ENCODE results near the gene IFNE.
"Not testable (repeated sequence)": the region's sequence is repeated elsewhere in the genome, so short reads cannot be mapped to it uniquely, and the experiment has no call there.

IFNE gene

DNA sequence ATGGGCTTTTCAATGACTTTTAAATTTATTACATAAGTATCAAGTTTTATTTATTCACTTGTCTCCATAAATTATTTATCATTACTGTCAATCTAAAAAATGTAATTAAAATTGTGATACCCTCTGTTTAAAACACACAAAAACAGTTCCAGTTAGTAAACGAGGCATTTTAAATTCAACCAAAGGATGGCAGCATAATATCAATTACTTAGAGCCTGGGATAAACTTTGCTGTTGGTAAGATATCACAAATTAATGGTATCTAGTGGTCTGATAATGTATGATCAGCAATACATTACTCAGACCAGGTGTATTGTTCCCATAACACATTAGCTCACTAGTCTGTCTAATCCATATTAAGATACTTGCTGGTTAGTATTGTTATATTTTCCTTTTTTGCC lies 9.6 kb upstream of the IFNE start:
- DNase-seq (ENCODE audit: low read depth): no peak

DNA sequence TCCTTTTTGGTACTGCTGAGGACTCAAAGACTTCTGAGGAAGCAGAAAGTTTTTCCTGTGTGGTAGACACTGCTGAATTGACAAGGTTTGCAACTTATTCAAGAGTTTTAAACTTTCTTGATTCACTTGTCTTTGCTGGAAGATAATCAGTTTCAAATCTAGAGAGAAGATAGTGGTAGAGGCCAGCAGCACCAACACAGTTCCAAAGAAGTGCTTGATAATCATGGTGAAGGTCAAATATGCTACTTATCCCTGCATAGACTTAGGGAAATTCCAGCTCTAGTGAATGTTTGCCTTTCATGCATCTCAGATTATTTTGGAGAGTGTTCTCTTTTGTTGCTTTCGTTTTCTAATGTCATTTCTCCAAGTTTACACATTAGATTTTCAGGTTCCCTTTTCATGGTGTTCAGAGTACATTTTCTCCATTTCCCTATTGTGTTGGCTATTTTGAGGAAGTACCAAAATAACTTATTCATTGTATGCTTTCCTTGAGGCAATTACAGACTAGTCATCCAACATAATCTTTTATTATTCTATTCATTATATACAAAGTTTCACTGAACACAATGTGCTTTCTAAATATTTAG lies 550 bp downstream of the IFNE start:
- DNase-seq (ENCODE audit: low read depth): no peak

DNA sequence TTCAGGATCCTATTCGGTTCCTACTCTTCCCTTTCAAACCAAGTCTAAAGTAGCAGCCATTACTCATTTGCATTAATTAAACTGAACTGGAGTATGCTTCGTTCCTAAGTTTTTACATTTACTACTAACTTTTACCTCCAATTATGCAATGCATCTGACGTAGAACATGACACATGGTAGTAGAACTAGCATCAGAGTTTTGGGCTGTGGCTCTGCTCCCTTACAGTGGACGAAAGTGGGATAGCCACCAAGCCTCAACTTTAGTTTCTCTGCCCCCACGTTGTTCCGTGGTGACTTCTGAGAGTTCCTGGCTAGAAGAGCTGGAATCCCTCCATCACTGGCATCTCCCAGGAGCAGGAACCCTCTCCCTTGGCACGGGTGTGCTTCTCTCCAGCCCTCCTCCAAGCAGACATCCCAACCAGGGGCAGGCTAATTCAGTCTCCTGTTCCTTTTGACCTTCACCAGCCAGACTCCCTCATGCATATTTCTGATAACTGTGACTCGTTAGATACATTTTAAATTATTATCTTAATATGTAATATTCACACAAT lies 2.9 kb downstream of the IFNE start:
- DNase-seq (ENCODE audit: low read depth): no peak

DNA sequence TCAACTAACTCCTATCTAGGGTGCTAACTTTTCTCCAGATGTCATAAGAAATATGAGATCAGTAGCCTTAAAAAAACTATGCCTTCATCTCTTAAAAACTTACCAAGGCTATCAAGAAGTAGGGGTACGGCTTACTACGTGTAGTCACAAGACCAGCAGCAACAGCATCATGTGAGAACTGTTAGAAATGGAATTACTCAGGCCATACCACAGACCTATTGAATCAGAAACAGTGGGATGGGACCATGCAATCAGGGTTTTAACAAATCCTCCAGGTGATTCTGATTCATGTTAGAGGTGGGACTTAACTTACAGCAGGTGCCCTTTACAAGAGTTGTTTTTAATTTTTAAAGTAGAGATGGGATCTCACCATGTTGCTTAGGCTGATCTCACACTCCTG lies 4.6 kb downstream of the IFNE start:
- DNase-seq (ENCODE audit: low read depth): no peak

DNA sequence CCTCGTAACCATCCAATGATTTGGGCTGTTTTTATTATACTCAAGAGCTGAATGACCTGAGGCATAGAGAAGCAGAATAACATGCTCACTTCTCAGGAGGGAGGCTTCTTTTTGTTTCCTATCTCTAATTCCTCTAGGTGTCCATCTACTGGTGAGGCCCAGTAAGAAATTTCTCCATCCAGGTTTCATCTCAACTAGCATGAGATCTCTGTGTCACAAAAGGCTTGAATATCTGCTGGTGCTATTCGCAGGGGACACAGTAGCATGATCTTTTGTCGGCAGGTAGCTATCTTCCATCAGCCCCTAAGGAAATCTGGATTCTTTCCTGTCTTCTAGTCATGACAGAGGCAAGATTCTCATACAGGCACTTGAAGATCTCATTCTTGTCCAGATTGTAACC lies 8.9 kb downstream of the IFNE start:
- no peak for DNase-seq (ENCODE audit: low read depth)

DNA sequence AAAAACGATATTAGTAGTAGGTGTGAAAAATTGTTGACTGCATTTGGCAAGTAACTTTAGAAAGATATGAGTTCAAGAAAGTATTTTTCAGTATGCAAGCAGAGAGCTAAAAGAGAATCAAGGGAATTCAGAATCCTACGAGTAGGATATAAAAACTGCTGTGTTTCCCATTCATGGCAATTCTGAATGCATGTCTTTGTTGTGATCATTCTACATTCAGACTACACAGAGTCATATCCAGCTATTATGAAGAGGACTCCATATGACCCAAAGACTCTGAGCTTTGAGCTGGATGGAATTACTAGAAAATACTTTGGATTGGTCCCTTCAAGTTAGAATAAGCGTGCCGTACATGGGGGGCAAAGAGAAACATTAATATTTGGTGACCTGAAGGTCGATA lies 12.0 kb downstream of the IFNE start:
- no peak for DNase-seq (ENCODE audit: low read depth)

DNA sequence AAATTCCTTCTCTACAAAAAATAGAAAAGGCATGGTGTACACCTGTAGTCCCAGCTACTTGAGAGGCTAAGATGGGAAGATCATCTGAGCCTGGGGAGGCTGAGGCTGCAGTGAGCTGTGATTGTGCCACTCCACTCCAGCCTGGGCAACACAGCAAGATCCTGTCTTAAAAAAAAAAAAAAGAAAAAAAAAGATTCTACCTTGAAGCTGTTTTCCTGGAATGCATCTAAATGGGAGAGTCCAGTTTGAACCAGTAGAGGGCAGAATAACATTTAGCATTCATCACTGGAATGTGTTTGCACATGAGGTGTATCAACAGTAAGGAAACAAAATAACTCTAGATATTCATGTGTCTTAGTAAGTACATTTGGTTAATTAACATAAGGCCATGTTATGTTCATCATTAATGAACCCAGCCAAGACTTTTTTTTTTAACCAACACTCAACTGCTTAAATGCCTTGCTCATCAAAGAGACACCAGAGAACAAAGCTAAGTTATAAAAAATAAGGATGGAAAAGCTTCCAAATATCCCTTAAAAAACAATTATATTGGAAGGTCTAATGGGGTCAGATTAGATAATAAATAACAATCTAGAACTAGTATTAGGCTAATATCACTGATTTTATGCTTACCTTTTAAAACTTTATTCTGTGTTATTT lies 16.1 kb downstream of the IFNE start:
- peak; percentile 37 for DNase-seq (ENCODE audit: low read depth)

DNA sequence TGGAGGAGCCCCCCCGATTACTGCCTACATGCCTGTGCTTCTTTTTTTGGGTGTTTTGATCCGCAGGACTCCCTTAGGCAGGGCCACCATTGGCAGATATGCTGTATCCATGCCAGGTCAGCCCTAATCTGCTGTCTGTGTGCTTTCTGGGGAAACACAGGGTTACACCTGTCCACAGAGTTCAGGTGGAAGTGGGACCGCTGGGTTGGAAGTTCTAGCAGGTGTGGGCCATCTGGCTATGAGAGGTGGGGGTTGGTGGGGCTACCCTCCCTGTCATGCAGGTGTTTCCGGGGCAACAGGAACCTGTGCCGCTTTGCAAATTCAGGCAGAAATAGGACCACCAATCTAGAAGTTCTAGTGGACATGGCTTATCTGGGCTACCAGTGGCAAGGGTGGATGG lies 17.0 kb downstream of the IFNE start:
- no peak for DNase-seq (ENCODE audit: low read depth)

DNA sequence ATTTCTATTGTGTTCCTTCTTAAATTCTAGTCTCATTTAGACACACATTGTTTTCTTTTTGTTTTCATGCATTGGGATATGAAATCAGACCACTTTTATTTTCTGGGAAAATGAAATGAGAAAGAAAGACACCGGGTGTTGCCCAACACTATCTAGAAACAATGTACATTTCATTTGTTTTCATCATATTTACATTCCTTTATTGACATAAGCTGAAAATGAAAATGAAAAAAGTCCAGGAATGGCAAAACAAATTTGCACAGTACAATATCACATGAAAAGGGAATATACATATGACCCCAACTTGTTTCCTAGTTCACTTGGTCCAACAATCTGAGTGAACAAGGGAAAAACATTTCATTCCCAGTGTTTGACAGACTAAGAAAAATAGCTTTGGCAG lies 20.7 kb downstream of the IFNE start:
- DNase-seq (ENCODE audit: low read depth): no peak

DNA sequence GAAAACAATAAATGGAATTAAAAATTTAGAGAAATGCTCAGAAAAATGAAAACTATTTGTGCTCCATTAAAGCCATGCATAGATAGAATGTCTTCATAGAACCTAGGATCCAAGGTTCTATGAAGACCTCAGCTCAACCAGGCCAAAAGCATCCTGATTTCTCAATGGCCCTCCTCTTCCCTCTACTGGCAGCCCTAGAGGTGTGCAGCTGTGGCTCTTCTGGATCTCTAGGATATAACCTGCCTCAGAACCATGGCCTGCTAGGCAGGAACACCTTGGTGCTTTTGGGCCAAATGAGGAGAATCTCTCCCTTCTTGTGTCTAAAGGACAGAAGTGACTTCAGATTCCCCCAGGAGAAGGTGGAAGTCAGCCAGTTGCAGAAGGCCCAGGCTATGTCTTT lies 26.8 kb downstream of the IFNE start:
- DNase-seq (ENCODE audit: low read depth): peak; percentile 2

DNA sequence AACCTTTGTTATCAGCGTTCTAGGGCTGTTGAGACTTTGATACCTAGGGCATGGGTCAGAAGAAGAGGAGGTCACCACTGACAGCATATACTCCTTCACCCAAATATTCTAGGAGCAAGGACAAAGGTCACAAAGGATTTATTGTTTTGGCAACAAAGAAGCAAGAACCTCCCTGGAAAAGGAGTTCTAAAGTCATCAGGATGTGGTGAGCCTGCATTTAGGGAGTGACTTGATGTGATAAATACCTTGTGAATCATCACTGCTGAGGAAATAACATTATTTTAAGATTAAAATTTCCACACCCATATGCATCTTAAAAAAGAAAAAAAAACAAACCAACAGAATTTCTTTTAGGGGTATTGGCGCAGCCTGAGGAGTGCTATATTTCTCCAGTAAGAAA lies 28.0 kb downstream of the IFNE start:
- DNase-seq (ENCODE audit: low read depth): peak; percentile 14

DNA sequence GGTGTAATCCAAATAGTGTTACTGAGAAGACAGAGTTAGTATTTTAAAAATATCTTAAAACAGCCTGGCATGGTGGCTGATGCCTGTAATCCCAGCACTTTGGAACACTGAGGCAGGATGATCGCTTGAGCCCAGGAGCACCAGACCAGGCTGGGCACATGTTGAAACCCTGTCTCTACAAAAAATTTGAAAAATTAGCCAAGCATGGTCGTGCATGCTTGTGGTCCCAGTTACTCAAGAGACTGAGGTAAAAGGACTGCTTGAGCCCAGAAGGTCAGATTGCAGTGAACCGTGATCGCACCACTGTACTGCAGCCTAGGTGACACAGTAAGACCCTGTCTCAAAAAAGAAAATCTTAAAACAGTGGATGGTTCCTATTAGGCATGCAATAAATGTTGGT lies 29.4 kb downstream of the IFNE start:
- no peak for DNase-seq (ENCODE audit: low read depth)

DNA sequence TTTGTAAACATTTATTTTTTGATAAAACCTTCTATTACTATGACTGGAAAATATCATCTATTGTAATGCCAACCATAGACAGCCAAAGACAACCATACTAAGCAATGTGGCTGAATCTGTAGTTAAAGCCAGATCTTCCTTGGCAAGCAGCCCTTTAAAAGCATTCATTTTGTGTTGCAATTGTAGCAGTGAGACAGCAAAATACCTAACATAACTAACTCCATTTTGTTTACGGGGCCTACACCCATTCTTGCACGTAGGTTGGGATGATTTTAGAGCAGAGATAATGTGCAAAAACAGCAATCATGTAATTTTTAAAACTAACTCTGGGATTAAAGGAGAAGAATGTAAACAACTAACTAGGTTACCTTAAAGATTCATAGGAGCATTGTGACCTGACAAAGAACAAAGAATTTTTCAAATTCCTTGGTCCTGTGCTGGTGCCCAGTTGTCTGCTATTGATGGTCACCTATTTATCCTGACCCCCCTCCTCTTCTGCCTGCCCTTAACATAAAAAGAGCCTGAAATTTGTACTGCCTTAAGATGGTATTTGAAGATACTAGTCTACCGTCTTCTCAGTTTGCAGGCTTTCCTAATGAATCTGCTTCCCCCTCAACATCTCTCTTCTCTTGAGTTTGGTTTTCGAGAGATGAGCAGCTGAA lies 31.2 kb downstream of the IFNE start:
- no peak for DNase-seq (ENCODE audit: low read depth)

DNA sequence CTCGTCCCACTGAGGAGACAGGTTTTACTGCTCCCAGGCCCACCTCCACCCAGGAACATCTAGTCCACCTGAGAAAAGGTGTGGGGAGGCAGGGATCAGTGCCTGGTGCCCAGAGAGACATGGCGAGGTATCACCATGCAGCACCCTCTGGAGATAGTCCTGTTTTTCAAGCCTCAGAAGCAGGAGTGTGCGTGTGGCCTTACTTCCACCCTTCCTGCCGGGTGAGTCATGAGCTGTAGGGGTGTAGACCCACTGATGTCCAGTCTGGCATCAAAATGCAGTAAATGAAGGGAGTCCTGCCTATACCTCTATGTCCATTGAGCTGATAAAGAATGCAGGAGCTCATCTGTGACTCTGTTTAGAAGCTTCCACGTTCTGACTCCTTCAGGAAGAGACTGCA lies 32.8 kb downstream of the IFNE start:
- DNase-seq (ENCODE audit: low read depth): not testable (repeated sequence)

DNA sequence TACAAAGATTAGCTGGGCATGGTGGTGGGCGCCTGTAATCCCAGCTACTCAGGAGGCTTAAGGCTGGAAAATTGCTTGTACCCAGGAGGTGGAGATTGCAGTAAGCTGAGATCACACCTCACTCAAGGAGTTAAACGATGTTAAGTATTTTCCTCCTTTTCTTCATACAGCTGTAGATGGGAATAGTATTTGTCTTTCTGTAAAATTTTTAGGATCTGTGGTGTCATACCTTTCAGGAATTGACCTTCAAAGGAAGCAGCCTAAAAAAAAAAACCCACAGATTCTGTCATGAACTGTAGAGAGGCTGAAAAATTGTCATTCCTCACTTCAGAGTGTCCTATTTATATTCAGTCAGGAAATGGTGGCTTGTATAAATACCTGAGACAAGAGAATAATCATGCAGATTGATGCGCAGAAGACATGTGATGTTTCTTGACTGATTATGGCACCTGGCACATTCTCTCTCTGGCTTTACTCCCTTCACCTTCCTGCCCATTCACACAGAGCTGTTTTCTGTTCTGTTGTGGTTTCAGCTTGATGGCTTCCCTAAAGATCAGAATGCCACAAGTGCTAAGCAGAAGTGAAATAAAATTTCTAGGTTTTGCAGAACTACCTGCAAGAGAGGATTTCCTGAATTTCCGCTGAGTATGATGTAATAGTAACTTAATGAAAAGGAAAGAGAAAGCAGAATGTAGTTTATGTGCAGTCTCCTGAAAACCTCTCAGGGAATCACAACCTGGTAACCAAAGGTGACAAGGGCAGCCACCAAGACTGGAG lies 38.1 kb downstream of the IFNE start:
- no peak for DNase-seq (ENCODE audit: low read depth)

DNA sequence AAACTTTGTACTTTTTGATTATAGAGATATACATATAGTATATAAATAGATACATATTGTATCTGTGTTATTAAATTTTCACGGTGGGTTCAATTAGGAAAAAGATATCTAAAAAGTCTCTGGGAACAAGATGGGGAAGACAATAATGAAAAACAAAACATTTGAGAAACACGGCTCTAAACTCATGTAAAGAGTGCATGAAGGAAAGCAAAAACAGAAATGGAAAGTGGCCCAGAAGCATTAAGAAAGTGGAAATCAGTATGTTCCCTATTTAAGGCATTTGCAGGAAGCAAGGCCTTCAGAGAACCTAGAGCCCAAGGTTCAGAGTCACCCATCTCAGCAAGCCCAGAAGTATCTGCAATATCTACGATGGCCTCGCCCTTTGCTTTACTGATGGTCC lies 42.0 kb downstream of the IFNE start, which contains the start of gene IFNA1:
IFNA1 (plus strand) TSS at position 301 of the 400 bp plus-strand sequence; CDS start at position 370, 69 bp downstream.
- no peak for DNase-seq (ENCODE audit: low read depth)

DNA sequence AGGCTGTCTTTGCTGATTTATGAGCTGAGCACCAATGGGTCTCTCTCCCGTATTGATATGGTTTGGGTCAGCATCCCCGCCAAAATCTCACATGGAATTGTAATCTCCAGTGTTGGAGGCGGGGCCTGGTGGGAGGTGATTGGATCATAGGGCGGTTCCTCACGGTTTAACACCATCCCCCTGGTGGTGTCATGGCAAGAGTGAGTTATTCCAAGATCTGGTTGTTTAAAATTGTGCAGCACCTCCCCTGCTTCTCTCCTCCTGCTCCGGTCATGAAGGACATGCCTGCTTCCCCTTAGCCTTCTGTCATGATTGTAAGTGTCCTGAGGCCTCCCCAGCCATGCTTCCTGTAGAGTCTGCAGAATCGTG lies 47.1 kb downstream of the IFNE start:
- DNase-seq (ENCODE audit: low read depth): not testable (repeated sequence)

DNA sequence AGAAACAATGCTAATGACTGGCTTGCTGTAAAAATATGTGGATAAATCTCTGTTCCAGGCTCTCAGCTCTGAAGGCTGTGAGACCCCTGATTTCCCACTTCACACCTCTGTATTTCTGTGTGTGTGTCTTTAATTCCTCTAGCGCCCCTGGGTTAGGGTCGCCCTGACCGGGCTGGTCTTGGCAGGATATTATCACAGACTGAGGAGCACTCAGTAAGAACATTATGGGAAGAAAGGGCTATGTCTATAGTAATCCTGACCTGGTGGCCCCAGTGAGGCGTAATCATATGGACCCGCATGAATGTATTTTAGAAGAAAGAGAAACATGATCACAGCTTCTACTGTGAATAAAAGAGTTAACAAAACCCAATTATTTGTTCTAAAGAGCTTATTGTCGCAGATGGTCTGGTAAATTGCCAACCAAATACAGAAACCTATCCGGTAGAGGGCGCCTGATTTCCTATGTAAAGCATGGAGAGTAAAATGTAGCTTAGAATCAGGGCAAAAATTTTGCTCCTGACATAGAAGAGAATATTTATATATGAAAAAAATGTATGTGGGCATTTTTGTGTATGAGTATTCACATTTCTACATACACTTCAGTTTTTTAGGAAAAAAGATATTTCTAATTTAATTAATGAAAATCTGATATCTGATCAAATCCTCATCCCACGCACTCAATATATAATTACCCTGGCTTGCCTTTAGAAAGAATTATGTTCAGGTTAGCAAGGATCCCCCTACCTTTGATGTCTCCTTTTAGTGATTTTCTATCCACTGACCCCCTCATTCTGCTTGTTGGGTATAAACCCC lies 47.7 kb downstream of the IFNE start:
- peak; percentile 26 for DNase-seq (ENCODE audit: low read depth)

DNA sequence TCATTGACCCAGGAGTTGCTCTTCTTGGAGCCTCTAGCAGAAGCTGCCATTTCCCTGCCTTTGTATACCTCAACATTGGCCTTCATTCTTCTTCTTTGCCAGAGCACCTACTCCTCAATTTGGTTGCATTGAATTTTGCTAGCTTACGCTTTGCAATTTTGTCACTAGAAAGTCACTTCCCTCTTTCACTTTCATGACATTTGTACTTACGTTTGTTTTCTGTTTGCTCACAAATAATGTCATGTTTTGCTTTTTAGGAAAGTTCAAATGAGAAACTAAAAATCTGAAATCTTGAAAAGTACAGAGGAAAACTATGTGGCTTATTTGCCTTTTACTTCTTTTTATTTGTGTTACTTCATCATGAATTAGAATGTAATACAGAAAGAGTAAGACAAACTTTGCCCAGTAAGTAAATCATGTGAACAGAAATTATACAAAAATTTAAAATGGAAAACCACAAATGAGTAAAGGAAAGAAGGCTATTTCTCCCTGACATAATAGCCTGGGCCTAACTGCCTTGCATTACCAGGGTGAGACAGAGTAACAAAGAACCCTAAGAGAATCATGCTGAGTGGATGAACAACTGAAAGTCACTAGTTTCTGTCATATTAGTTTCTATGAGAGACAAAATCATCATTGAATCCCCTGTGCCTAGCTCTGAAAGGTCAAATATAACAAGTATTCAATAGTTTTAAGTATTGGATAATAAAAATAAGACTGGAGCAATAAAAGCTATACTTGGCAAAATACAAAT lies 49.3 kb downstream of the IFNE start:
- no peak for DNase-seq (ENCODE audit: low read depth)

All from non-pigmented ciliary epithelial cell (primary cell).